Stimulated activated naive B cell treated with anti-CD40 and anti-IgM and Interleukin-4, amounts not matched to agents 10 μg/mL and 1 μg/mL and 100 μg/mL, for 72 hours (primary cell): Measurements from ENCODE around the gene ALDH1B1.

Experiments used
- ATAC-seq, 2 donors: fragments of 150-1000 bp; cut with Tn5 transposase; replicated peaks; 2 replicates each; pipeline ENCODE4 v1.10.0; 2021; ENCODE audit warnings: moderate library complexity in 1 of 2
- DNase-seq: peaks from one replicate; pipeline ENCODE4 v3.0.0; 2021
- H3K27ac Mint-ChIP-seq: one replicate; pipeline ENCODE4 v1.8.0; 2022; ENCODE audit warnings: mild to moderate bottlenecking, mixed read lengths
- H3K27me3 Mint-ChIP-seq, 2 donors: one replicate each; pipeline ENCODE4 v1.8.0; 2022; ENCODE audit warnings: mixed read lengths in 2 of 2
- H3K36me3 Mint-ChIP-seq, 2 donors: one replicate each; pipeline ENCODE4 v1.8.0; 2022; ENCODE audit warnings: mixed read lengths in 2 of 2, mild to moderate bottlenecking in 1 of 2
- H3K4me1 Mint-ChIP-seq, 2 donors: one replicate each; pipeline ENCODE4 v1.8.0; 2022; ENCODE audit warnings: mixed read lengths in 2 of 2, mild to moderate bottlenecking in 1 of 2
- H3K4me3 Mint-ChIP-seq, 2 donors: one replicate each; pipeline ENCODE4 v1.8.0; 2022; ENCODE audit warnings: mild to moderate bottlenecking in 2 of 2, mixed read lengths in 2 of 2, moderate library complexity in 1 of 2
- H3K9me3 Mint-ChIP-seq, 2 donors: one replicate each; pipeline ENCODE4 v1.8.0; 2022; ENCODE audit warnings: mixed read lengths in 2 of 2, mild to moderate bottlenecking in 1 of 2

ALDH1B1 gene

DNA sequence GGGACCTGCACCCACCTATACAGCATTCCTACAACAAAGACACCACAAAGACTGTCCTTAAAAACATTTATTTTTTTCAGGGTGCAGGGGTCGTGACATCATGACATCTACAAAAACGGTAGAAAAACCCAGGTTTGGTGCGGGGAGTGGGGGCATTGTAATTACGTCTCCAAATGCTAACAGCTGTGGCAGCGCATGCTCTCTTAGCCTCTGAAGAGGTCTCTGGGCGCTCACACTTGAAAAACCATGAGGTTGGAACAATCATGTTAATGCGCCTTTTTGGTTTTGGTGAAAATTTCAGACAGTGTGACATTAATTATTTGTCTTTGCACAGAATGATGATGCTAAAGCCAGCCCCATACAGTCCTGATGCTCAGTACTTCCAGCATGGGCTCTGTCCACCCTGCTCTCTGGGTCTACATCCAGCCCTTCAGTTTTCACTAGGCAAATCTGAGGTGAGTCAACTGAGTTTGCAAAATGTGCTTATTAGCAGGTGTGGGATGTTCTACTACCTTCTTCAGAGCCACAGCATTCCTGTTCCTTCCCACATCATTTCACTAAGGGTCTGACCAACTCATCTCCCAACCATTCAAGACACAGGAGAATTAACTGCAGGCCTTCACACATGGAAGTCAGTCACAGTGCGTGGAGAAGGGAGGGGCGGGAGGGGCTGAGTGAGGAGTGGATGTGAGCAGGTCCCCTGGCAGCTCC lies 14.1 kb downstream of the ALDH1B1 start:
- Mint-ChIP-seq H3K27ac (no peak overlapping the region), H3K9me3 (no peaks in the 10 kb centered on the region), H3K4me3 (no peak overlapping the region), H3K36me3 (no peaks in the 10 kb centered on the region), H3K4me1 (peaks cover 0 to 2% of the 10 kb centered on the region in 2 donors), H3K27me3 (peaks cover 22 to 36% of the 10 kb centered on the region in 2 donors)
- ATAC-seq (no peak), DNase-seq (no peak)

GRCh38 chr9:38408719-38409118 lies 16.2 kb downstream of the ALDH1B1 start:
- Mint-ChIP-seq H3K36me3 (no peaks in the 10 kb centered on the region), H3K4me3 (no peak overlapping the region), H3K27ac (no peak overlapping the region), H3K27me3 (peaks cover 15 to 45% of the 10 kb centered on the region in 2 donors), H3K4me1 (peaks cover 0 to 2% of the 10 kb centered on the region in 2 donors), H3K9me3 (no peaks in the 10 kb centered on the region)
- no peak for DNase-seq
- ATAC-seq, result no peak

DNA sequence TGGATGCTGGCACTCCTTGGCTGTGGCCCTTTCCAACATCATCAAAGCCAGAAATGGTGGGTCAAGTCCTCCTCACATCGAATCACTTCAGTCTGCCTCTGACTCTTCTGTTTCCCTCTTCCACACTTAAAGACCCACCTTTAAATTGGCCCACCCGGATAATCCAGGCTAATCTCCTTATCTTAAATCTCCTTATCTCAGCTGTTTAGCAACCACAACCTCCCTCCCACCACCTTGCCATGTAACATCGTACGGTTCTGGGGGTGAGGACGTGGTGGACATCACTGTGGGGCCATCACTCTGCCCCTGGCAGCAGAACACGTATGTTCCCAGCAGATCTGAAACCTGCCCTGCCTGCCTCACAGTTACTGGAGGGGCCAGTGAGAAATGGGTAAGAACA lies 20.2 kb downstream of the ALDH1B1 start:
- Mint-ChIP-seq H3K27ac (no peak overlapping the region), H3K36me3 (no peaks in the 10 kb centered on the region), H3K4me3 (no peak overlapping the region), H3K4me1 (peaks cover 0 to 2% of the 10 kb centered on the region in 2 donors), H3K9me3 (no peaks in the 10 kb centered on the region), H3K27me3 (peaks cover 5 to 33% of the 10 kb centered on the region in 2 donors)
- no peak for DNase-seq
- ATAC-seq, result no peak

DNA sequence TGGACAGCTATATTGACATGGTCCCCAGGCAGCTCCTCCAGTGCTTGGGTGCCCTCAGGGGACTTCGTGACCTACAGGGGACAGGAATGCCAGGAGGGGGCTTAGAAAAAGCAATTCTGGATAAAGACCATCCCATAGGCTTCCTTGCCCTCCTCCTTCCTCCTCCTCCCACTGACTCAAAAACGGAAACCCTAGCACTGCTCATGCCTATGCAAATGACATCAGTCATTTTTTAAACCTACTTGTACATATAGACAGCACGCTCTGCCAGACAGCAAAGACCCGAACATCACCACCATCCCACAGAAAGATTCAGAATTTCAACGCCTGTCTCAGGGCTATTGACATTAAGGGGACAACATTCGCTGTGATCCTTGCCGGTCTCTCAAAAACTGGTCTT lies 20.8 kb downstream of the ALDH1B1 start:
- ATAC-seq (no peak), DNase-seq (no peak)
- Mint-ChIP-seq H3K4me3 (no peak overlapping the region), H3K4me1 (peaks cover 0 to 2% of the 10 kb centered on the region in 2 donors), H3K36me3 (no peaks in the 10 kb centered on the region), H3K27me3 (peaks cover 8 to 33% of the 10 kb centered on the region in 2 donors), H3K9me3 (no peaks in the 10 kb centered on the region), H3K27ac (no peak overlapping the region)

DNA sequence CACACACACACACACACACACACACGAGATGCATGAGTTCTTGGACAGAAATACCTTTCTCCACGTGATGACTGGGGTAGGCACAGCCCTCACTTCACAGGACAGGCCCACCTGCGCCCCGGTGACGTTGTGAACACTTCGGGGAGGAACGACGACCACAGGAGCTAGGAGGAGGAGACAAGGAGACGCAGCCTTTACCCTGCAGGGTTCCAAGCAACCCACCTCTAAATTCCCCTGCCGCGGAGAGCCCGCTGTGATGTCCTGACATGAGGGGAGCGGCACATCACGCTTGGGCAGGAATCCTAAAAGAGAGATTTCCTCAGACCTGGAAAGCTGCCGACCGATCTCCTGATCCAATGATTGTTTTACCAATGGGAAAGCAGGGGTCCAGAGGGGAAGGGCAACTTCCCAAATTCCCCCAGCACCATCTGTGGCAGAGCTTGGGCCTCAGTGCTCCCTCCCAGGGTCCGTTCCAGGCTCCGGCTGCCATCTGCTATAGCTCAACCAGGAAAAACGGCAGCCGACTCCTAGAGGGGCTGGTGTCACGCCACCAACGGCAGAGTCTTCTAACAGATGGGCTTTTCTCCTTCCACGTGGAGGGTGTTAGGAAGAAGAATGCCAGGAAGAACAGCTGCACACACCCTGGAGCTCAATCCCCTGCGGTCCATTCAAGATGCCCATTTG lies 21.7 kb downstream of the ALDH1B1 start:
- peaks cover 9 to 40% of the 10 kb centered on the region in 2 donors for H3K27me3 Mint-ChIP-seq
- no peaks in the 10 kb centered on the region for H3K4me1 Mint-ChIP-seq
- no peak overlapping the region for H3K27ac Mint-ChIP-seq
- DNase-seq, result no peak
- H3K36me3 Mint-ChIP-seq, result no peaks in the 10 kb centered on the region
- H3K4me3 Mint-ChIP-seq, result no peak overlapping the region
- ATAC-seq, result no peak
- H3K9me3 Mint-ChIP-seq, result no peaks in the 10 kb centered on the region

DNA sequence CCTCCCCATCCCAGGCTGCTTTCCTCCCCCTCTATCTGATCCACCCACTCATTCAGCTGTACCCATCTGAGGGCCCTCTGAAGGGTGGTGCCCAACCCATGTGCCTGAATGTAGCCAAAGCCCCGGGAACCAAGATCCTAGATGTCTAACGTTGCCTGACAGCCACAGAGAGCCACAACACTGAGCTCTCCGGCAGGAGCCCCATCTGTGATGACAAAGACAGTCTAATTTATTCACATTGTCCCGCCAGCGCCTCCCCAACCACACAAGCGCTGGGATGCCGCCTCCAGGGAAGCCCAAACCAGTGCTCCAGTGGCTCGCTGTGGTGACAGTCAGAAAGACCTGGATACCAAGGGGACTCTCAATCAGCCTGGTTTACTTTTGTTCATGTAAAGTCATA lies 23.4 kb downstream of the ALDH1B1 start:
- H3K36me3 Mint-ChIP-seq, result no peaks in the 10 kb centered on the region
- no peaks in the 10 kb centered on the region for H3K9me3 Mint-ChIP-seq
- no peaks in the 10 kb centered on the region for H3K4me1 Mint-ChIP-seq
- peaks cover 18 to 53% of the 10 kb centered on the region in 2 donors for H3K27me3 Mint-ChIP-seq
- no peak for ATAC-seq
- no peak overlapping the region for H3K4me3 Mint-ChIP-seq
- DNase-seq, result no peak
- H3K27ac Mint-ChIP-seq, result no peak overlapping the region

- DNase-seq, result no peak
- Mint-ChIP-seq H3K27me3 (peaks cover 18 to 57% of the 10 kb centered on the region in 2 donors), H3K36me3 (no peaks in the 10 kb centered on the region), H3K4me3 (no peak overlapping the region), H3K9me3 (no peaks in the 10 kb centered on the region), H3K4me1 (no peaks in the 10 kb centered on the region), H3K27ac (no peak overlapping the region)
- no peak for ATAC-seq
Measured at GRCh38 chr9:38416461-38416860, 24.0 kb downstream of the ALDH1B1 start.

DNA sequence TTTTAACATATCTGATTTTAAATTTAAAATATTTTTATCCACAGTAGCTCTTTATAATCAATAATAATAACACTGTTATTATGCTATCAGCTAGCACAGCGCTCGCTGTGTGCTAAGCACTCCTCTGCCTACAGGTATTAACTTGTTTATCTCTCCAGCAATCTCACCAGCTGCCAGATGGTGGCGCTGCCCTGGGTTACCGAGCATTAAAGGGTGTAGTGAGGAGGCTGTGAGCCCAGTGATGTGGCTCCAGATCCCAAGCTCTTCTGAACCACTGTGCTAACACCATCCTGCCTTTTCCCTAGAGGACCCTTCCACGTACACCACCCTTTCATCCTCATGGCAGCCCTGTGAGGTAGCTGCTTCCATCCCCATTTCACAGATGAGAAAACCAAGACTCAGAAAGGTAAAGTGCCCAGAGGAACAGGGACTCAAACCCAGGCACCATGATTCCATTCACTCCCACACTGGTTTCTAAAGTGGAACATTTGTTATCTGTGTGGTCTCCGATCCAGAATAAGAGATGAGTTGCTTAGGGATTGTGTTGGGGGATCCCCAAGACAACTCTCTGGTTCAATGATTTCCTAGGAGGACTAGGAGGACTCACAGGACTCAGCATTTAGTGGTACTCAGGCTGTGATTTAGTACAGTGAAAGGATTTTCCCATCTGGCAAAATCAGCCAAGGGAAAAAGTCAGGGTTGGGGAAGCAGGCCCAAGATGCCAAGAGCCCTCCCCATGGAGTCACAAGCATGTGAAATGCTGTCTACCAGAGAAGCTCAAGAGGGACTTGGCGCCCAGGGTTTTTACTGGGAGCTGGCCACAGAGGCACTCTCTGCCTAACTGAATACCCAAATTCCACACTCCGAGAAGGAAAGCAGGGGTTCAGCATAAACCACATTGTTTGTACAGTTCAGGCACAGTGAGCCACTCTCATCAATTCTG lies 24.8 kb downstream of the ALDH1B1 start:
- DNase-seq, result no peak
- Mint-ChIP-seq H3K27me3 (peaks cover 25 to 57% of the 10 kb centered on the region in 2 donors), H3K36me3 (no peaks in the 10 kb centered on the region), H3K9me3 (no peaks in the 10 kb centered on the region), H3K4me1 (no peaks in the 10 kb centered on the region), H3K4me3 (no peak overlapping the region), H3K27ac (no peak overlapping the region)
- peak; percentile 53 to 56 for ATAC-seq

- H3K4me3 Mint-ChIP-seq, result no peak overlapping the region
- no peaks in the 10 kb centered on the region for H3K4me1 Mint-ChIP-seq
Measured at GRCh38 chr9:38418366-38418765, 25.9 kb downstream of the ALDH1B1 start.

GRCh38 chr9:38419181-38419580 lies 26.7 kb downstream of the ALDH1B1 start:
- no peaks in the 10 kb centered on the region for H3K36me3 Mint-ChIP-seq

More at GRCh38 chr9:38418366-38418765, 25.9 kb downstream of the ALDH1B1 start:
- DNase-seq (no peak), ATAC-seq (no peak)
- H3K9me3 Mint-ChIP-seq, result no peaks in the 10 kb centered on the region
- peaks cover 35 to 58% of the 10 kb centered on the region in 2 donors for H3K27me3 Mint-ChIP-seq
- H3K36me3 Mint-ChIP-seq, result no peaks in the 10 kb centered on the region
- no peak overlapping the region for H3K27ac Mint-ChIP-seq

GRCh38 chr9:38421498-38422211 lies 29.2 kb downstream of the ALDH1B1 start:
- H3K4me3 Mint-ChIP-seq, result no peak overlapping the region
- no peaks in the 10 kb centered on the region for H3K9me3 Mint-ChIP-seq
- H3K27ac Mint-ChIP-seq, result no peak overlapping the region
- no peaks in the 10 kb centered on the region for H3K36me3 Mint-ChIP-seq
- no peak for ATAC-seq
- peaks cover 51 to 64% of the 10 kb centered on the region in 2 donors for H3K27me3 Mint-ChIP-seq
- no peak for DNase-seq
- H3K4me1 Mint-ChIP-seq, result peaks cover 0 to 4% of the 10 kb centered on the region in 2 donors

More at GRCh38 chr9:38419181-38419580, 26.7 kb downstream of the ALDH1B1 start:
- DNase-seq (no peak), ATAC-seq (no peak)
- peaks cover 38 to 59% of the 10 kb centered on the region in 2 donors for H3K27me3 Mint-ChIP-seq
- no peaks in the 10 kb centered on the region for H3K4me1 Mint-ChIP-seq
- H3K27ac Mint-ChIP-seq, result no peak overlapping the region
- no peaks in the 10 kb centered on the region for H3K9me3 Mint-ChIP-seq
- no peak overlapping the region for H3K4me3 Mint-ChIP-seq

DNA sequence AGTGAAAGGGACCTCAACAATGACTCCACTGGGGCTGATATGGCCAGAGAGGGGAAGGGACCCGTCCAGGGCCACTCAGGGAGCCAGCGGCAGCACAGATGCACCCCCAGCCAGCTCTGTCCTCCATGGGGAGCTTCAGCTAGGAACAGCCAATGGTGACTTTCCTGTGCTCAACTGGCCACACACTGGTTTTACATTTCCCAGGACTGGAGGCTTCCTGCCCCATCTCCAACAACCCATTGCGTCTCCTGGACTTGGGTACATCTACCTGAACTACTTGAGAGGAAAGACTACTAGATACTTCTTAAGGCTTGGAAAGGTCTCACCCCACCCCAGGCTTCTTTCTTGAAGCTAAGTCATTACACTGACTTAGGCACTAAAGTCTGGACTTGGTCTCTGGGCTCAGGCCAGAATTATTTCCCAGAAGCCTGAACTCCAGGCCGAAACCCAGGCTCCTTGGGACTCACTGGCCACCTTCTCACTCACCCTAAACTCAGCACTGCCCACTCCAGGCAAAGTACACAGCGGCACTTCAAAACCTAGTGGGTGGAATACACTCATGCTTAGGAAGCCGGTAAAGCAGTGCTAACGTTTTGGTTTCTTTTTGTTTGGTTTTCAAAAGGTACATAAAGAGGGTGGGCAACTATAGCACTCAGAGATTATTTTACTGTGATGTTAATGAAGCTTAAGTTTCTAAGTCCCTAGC lies 30.2 kb downstream of the ALDH1B1 start:
- no peaks in the 10 kb centered on the region for H3K36me3 Mint-ChIP-seq
- H3K4me3 Mint-ChIP-seq, result no peak overlapping the region
- no peak overlapping the region for H3K27ac Mint-ChIP-seq
- no peaks in the 10 kb centered on the region for H3K9me3 Mint-ChIP-seq
- no peak for ATAC-seq
- peaks cover 48 to 75% of the 10 kb centered on the region in 2 donors for H3K27me3 Mint-ChIP-seq
- DNase-seq, result no peak
- peaks cover 0 to 4% of the 10 kb centered on the region in 2 donors for H3K4me1 Mint-ChIP-seq

DNA sequence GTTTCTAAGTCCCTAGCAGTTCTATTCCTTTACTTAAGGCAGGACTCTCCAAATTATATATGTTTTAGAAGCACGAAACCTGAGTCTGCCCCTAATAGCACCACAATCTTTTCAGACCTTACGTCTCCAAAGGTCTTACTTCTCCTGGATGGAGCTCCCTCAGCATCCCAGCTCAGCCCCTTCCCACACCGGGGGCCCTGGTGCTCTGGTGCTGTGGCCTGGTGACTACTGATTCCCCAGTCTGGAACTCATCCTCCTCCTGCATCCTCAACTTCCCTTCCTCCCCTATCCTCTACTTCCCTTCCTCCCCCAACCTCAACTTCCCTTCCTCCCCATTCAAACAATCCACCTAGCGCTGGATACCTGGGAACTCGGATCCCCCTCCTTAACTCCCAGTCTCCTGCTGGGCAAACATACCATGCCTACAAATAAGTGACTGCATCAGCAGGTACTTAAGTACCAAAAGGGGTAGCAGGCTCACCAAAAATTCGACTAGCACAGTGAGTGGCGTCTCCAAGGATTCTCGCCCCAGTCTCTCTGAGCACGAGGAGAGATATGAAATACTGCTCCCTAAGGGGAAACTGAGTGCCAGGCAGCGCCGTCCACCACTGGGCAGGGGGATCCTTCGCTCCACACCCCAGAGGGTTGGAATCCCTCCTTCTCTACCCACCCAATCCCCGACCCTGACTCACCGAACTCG lies 30.9 kb downstream of the ALDH1B1 start:
- Mint-ChIP-seq H3K9me3 (no peaks in the 10 kb centered on the region), H3K36me3 (no peaks in the 10 kb centered on the region), H3K27me3 (peaks cover 45 to 80% of the 10 kb centered on the region in 2 donors), H3K4me3 (peak overlapping the region in 1 of 2 donors; percentile 16), H3K27ac (no peak overlapping the region), H3K4me1 (peaks cover 0 to 4% of the 10 kb centered on the region in 2 donors)
- no peak for ATAC-seq
- no peak for DNase-seq
